Measurements from ENCODE around the gene PRR5L.

DNA sequence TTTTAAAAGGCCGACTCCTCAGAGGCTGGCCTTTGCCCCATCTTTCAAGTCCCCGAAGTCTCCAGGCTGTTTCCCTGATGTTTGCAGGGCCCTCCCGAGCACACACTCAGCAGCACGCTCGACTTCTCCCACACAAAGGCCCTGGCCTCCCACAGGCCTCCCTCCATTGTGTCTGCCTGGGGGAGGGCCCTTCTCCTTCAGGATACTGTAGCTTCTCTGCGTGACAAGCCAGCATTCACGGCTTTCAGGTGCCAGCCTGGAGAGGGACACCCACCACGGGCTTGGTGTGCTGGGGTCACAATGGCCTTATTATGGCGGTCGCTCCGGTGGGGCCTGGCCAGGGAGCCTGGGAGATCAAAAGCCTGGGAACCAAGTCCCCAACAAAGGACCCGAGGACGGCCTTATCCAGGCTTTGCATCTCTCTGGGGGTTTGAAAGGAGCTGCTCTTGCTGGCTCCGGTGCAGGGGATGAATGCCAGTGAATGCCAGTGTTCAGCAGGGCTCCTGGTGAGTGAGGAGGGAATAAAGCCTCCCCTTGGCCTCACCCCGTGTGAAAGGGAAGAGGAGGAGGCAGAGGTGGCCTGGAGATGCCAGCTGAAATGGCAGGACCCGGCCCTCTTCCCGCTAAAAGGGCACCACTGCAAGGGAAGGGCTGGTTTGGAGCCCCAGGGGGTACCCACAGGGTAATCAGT lies 159.0 kb downstream of the PRR5L start:
- TF ChIP-seq, protein P1, sequence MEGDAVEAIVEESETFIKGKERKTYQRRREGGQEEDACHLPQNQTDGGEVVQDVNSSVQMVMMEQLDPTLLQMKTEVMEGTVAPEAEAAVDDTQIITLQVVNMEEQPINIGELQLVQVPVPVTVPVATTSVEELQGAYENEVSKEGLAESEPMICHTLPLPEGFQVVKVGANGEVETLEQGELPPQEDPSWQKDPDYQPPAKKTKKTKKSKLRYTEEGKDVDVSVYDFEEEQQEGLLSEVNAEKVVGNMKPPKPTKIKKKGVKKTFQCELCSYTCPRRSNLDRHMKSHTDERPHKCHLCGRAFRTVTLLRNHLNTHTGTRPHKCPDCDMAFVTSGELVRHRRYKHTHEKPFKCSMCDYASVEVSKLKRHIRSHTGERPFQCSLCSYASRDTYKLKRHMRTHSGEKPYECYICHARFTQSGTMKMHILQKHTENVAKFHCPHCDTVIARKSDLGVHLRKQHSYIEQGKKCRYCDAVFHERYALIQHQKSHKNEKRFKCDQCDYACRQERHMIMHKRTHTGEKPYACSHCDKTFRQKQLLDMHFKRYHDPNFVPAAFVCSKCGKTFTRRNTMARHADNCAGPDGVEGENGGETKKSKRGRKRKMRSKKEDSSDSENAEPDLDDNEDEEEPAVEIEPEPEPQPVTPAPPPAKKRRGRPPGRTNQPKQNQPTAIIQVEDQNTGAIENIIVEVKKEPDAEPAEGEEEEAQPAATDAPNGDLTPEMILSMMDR (IDR thresholded peaks at IDR 0.05; ENCODE audit: low read depth, low read length, poor library complexity, severe bottlenecking) = no peak
- no peak for TF ChIP-seq EZH2phosphoT487 (IDR thresholded peaks at IDR 0.05; ENCODE audit: borderline replicate concordance, low read length)
